Skeletal muscle satellite cell (primary cell): ENCODE data around the gene TLE2.
A peak's percentile ranks its signal among the peaks of the same experiment; 100 is the strongest.

Source experiments
- H3K27me3 ChIP-seq: 2 replicates; pipeline ENCODE4 v1.7.0; 2013; ENCODE audit warnings: low read length; ENCODE audit not compliant: control insufficient read depth, insufficient read depth
- H3K36me3 ChIP-seq: 2 replicates; pipeline ENCODE4 v1.7.0; 2013; ENCODE audit warnings: mild to moderate bottlenecking, control low read depth, low read length; ENCODE audit not compliant: insufficient read depth
- H3K4me1 ChIP-seq: 2 replicates; pipeline ENCODE4 v1.7.0; 2013; ENCODE audit warnings: low read length; ENCODE audit not compliant: control insufficient read depth, insufficient read depth
- H3K4me2 ChIP-seq: 2 replicates; pipeline ENCODE4 v1.7.0; 2013; ENCODE audit warnings: mild to moderate bottlenecking, low read length
- H3K4me3 ChIP-seq: 2 replicates; pipeline ENCODE4 v1.7.0; 2013; ENCODE audit warnings: low read length
- H3K9ac ChIP-seq: 2 replicates; pipeline ENCODE4 v1.7.0; 2013; ENCODE audit warnings: mild to moderate bottlenecking, low read depth, low read length, moderate library complexity
- H3K9me3 ChIP-seq: replicated peaks from 2 replicates; pipeline ENCODE4 v1.7.0; 2013; ENCODE audit warnings: mild to moderate bottlenecking, control low read depth, low read length

Gene TLE2

DNA sequence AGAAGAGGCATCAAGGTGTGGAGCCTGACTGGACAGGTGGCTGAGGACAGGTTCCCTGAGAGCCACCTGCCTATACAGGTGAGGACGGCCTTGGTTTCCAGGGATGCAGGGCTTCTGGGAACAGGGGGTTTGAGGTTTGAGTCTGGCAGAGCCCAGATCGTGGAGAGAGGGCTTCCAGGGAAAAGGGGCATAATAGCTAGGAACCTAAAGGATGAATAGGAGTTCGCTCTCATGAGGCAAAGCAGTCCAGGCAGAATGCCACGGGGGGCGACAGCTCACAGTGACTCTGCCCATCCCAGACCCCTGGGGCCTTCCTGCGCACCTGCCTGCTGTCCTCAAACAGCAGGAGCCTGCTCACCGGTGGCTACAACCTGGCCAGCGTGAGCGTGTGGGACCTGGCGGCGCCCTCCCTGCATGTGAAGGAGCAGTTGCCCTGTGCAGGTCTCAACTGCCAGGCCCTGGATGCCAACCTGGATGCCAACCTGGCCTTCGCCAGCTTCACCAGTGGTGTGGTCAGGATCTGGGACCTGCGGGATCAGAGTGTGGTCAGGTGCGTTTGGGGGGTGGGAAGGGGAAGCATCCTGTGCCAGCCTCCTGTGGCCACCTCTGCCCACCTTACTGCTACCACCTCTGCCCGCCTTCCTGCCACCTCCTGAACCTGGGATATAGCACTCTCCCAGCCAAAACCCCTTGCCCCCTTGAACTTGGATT, 39.7 kb downstream of the TLE2 start:
- Histone ChIP-seq H3K9ac (no peak overlapping the region), H3K36me3 (no peaks in the 10 kb centered on the region), H3K4me2 (no peak overlapping the region), H3K9me3 (no peaks in the 10 kb centered on the region), H3K4me3 (no peak overlapping the region), H3K27me3 (peaks cover 21% of the 10 kb centered on the region), H3K4me1 (no peaks in the 10 kb centered on the region)

DNA sequence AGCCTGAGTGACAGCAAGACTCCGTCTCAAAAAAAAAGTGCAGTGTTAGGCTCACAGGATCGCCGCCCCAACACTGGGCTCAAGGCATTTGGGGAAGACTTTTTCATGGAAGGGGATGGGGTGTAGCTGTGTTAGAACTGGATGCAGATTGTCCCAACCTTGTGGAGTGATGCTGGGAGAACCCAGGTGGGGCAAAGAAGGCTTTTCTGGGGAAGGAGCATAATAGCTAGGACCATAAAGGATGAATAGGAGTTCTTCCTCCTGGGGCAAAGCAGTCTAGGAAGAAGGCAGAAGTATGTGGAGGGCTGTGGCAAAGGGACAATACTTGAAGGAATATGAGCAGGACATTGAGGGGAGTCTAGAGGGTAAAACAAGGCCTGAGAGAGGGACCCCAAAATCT, 40.5 kb downstream of the TLE2 start:
- Histone ChIP-seq H3K9me3 (no peaks in the 10 kb centered on the region), H3K4me3 (no peak overlapping the region), H3K4me1 (peaks cover 6% of the 10 kb centered on the region), H3K36me3 (no peaks in the 10 kb centered on the region), H3K4me2 (no peak overlapping the region), H3K27me3 (peaks cover 21% of the 10 kb centered on the region), H3K9ac (no peak overlapping the region)

DNA sequence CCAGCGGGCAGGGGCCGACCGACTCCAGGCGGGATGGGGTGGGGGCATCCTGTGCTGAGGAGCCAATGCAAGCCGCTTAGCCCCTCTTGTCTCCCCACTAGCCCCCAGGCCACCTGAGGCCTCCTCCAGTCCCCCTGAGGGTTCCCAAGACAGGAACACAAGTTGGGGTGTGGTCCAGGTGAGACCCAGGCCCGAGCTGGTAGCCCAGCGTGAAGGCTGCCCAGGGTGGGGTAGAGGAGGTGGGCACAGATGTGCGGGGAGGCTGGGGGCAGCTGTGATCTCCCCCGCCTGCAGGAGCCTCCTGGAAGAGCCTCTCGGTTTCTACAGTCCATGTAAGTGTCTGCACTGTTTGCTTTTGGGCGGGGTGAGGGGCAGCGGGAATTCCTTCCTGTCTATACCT, 41.3 kb downstream of the TLE2 start:
- Histone ChIP-seq H3K27me3 (peaks cover 21% of the 10 kb centered on the region), H3K9me3 (no peaks in the 10 kb centered on the region), H3K4me2 (no peak overlapping the region), H3K4me1 (peaks cover 12% of the 10 kb centered on the region), H3K4me3 (no peak overlapping the region), H3K9ac (no peak overlapping the region), H3K36me3 (no peaks in the 10 kb centered on the region)

DNA sequence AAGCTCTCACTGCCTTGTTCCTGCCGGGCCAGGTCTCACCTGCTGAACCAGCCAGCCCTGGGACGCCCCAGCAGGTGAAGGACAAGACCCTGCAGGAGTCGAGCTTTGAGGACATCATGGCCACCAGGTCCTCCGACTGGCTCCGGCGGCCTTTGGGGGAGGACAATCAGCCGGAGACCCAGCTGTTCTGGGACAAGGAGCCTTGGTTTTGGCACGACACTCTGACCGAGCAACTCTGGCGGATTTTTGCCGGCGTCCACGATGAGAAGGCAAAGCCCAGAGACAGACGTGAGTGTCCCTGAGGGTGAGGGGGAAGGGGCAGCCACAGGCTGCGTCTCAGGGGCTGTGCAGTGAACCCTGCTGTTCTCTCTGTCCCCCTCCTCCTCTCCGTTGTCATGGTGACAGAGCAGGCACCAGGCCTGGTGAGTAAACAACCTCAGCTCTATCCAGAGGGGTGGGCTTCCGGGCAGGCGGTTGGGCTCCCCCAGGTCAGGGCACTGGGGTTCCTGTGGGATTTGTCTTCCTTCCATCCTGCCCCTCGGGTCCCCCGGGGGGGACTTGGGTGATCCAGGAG, 42.0 kb downstream of the TLE2 start:
- no peaks in the 10 kb centered on the region for H3K9me3 ChIP-seq
- H3K9ac ChIP-seq = no peak overlapping the region
- H3K4me1 ChIP-seq = peaks cover 17% of the 10 kb centered on the region
- no peak overlapping the region for H3K4me3 ChIP-seq
- H3K27me3 ChIP-seq = peaks cover 21% of the 10 kb centered on the region
- H3K4me2 ChIP-seq = no peak overlapping the region
- H3K36me3 ChIP-seq = no peaks in the 10 kb centered on the region

DNA sequence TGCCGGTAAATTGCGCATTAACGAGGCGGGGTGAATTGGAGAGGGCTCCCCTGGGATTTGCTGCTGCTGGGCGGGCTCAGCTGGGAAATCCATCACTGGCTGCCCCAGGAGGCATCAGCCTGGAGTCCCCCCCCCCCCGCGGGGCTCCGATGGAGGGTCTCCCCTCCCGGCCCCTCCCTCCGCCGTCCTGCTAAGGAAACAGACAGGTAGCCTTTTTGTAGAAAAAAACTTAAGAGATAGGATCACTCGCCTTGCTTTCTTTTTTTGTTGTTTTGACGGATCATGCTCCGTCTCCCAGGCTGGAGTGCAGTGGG, 44.9 kb downstream of the TLE2 start:
- Histone ChIP-seq H3K4me3 (peak overlapping the region; percentile 60), H3K9me3 (no peaks in the 10 kb centered on the region), H3K4me2 (peak overlapping the region; percentile 75), H3K27me3 (peaks cover 22% of the 10 kb centered on the region), H3K4me1 (peaks cover 17% of the 10 kb centered on the region), H3K9ac (no peak overlapping the region), H3K36me3 (no peaks in the 10 kb centered on the region)

DNA sequence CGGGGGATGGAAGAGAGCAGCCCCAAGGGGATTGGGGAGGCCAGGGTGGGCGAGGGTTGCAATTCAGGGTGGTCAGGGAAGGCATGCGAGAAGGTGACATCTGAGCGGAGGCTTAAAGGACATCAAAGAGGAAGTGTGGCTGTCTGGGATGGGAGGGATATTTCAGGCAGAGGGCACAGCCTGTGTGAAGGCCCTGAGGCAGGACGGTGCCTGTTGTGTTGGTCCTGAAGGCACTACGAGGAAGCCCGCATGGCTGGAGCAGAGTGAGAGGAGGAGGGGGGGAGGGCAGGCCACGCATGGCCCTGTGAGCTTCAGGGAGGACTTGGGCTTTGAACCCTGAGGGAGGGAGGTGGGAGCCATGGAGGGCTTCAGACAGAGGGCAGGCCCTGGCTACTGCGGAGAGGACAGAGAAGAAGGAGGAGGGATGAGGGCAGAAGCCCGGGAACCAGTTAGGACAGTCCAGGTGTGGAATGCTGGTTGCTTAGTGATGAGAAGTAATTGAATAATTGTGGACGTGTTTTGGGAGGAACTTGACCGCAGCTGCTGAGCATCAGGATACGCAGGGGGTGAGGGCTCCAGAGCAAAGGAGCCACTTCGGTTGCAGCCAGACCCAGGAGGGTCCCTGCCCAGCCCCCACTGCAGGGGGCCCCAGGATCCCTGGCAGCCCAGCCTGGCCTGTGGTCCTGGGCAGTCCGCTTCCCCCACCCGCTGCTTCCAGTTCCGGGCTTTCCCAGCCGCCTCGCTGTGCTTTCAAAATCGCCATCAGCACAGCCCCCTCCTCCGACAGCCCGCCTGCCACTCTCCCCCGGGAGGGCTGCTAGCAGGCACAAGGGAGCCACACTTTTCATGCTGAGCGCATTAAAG, 45.5 kb downstream of the TLE2 start:
- H3K27me3 ChIP-seq = peaks cover 19% of the 10 kb centered on the region
- H3K9ac ChIP-seq = no peak overlapping the region
- H3K36me3 ChIP-seq = no peaks in the 10 kb centered on the region
- no peaks in the 10 kb centered on the region for H3K9me3 ChIP-seq
- H3K4me1 ChIP-seq = peaks cover 19% of the 10 kb centered on the region
- peak overlapping the region; percentile 60 for H3K4me3 ChIP-seq
- peak overlapping the region; percentile 75 for H3K4me2 ChIP-seq

DNA sequence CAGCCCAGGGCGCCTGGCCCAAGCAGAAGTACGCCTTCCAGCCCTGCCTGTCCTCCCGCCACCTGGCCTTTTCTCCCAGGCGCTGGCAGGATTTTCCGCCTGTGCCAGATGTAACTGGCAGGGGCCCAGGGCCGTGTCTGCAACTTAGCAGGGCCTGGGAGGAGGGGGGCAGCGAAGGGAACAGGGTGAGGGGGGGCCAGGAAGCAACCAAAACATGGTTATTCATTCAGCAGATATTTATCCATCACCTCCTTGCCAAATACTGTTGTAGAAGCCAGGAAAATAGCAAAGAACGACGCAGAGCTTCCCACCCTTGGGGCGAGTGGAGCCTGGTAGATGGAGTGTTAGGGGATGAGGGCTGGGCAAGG, 46.1 kb downstream of the TLE2 start:
- Histone ChIP-seq H3K36me3 (no peaks in the 10 kb centered on the region), H3K9me3 (no peaks in the 10 kb centered on the region), H3K27me3 (peaks cover 17% of the 10 kb centered on the region), H3K9ac (no peak overlapping the region), H3K4me2 (peak overlapping the region; percentile 75), H3K4me3 (no peak overlapping the region), H3K4me1 (peaks cover 22% of the 10 kb centered on the region)

DNA sequence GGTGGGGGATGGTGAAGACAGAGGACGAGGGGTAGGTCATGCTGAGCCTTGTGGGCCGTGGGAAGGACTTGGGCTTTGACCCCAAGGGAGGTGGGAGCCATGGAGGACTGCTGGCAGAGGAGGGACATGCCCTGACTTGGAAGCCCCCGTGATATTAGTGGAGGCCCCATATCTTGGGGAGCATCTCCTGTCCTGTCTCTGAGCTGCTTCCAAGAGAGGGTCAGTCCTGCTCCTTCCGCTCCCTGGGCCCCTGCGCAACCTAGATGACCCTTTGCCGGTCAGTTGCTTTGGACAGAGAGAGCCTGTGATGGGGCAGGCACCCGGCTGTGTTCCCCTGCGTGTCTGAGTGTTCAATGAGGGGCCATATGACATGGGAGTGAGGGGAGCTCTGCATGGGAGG, 46.5 kb downstream of the TLE2 start:
- Histone ChIP-seq H3K27me3 (peaks cover 13% of the 10 kb centered on the region), H3K9me3 (no peaks in the 10 kb centered on the region), H3K4me3 (no peak overlapping the region), H3K4me2 (peak overlapping the region; percentile 75), H3K36me3 (no peaks in the 10 kb centered on the region), H3K4me1 (peaks cover 22% of the 10 kb centered on the region), H3K9ac (no peak overlapping the region)

DNA sequence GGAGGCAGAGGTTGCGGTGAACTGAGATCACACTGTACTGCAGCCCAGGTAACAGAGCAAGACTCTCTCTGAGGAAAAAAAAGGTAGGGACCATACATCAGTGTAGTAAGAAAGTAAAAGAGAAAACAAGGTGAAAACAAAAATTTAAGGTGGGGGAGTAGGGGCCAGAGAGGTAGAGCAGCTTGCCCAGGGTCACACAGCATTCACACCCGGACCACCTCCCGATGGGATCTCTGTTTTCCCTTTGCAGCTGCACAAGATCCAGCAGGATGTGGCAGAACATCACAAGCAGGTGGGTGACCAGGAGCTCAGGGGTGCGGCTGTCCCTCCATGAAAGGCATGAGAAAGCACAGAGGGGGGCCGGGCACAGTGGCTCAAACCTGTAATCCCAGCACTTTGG, 47.2 kb downstream of the TLE2 start:
- H3K36me3 ChIP-seq = no peaks in the 10 kb centered on the region
- no peak overlapping the region for H3K4me3 ChIP-seq
- peaks cover 23% of the 10 kb centered on the region for H3K4me1 ChIP-seq
- no peaks in the 10 kb centered on the region for H3K9me3 ChIP-seq
- H3K27me3 ChIP-seq = peaks cover 8% of the 10 kb centered on the region
- H3K9ac ChIP-seq = no peak overlapping the region
- H3K4me2 ChIP-seq = no peak overlapping the region

DNA sequence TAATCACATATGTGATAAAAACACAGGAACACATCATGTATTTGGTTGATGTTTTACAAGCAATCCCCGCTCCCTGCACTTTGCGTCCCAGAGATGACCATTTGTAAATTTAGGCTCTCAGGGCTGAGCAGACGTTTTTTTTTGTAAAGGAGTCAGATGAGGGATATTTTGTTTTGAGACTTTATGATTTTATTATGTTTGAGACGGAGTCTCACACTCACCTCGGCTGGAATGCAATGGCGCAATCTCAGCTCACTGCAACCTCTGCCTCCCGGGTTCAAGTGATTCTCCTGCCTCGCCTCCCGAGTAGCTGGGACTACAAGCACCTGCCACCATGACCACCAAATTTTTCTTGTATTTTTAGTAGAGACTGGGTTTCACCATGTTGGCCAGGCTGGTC, 50.3 kb downstream of the TLE2 start:
- Histone ChIP-seq H3K9ac (no peak overlapping the region), H3K4me1 (peaks cover 25% of the 10 kb centered on the region), H3K9me3 (no peaks in the 10 kb centered on the region), H3K4me3 (no peak overlapping the region), H3K27me3 (peaks cover 15% of the 10 kb centered on the region), H3K4me2 (no peak overlapping the region), H3K36me3 (no peaks in the 10 kb centered on the region)

DNA sequence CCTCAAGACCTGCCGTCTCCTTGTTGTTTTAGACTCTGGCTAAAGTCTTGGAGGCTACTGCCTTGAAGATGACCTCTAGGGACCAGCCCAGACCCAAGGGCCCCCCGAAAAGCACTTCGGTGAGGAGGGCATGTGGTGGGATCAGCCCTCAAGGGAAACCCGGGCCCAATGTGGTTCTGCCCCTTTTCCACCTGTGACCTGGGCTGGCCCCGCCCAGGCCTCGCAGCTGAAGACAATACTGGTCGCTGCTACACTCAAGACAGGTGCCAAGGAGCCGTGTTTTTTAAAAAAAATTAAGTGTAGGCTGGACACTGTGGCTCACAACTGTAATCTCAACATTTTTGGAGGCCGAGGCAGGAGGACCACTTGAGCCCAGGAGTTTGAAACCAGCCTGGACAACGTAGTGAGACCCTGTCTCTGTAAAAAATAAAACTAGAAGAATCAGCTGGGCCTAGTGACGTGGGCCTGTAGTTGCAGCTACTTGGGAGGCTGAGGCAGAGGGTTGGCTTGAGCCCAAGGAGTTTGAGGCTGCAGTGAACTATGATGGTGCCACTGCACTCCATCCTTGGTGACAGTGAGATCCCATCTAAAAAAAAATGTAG, 50.8 kb downstream of the TLE2 start:
- Histone ChIP-seq H3K4me1 (peaks cover 20% of the 10 kb centered on the region), H3K36me3 (no peaks in the 10 kb centered on the region), H3K9me3 (no peaks in the 10 kb centered on the region), H3K27me3 (peaks cover 15% of the 10 kb centered on the region), H3K4me2 (no peak overlapping the region), H3K4me3 (no peak overlapping the region), H3K9ac (no peak overlapping the region)
